ENCODE results near the gene MTHFR. TPM values are rescaled to one million over a fixed set of nuclear protein-coding genes. Genes with fewer than 3 reads are reported as not detected.

Gene MTHFR
- total and polyA plus RNA-seq, 12 donors: 8.1 to 82.4 (median 31.1) TPM

GRCh38 chr1:11845641-11846335, 40.0 kb upstream of the MTHFR start:
- H3K27me3 ChIP-seq: no peaks in the 10 kb centered on the region
- H3K4me1 ChIP-seq (replicated peaks in 1 of 2): peaks cover 0 to 13% of the 10 kb centered on the region in 2 donors
- no peaks in the 10 kb centered on the region for H3K9me3 ChIP-seq (replicated peaks in 1 of 3)
- H3K4me3 ChIP-seq: no peak overlapping the region
- WGBS, 4 donors: 61 to 80% (median 69%) methylated on average over 5 of the region's 5 CpGs
- H3K27ac ChIP-seq: no peak overlapping the region
- intact Hi-C loops (cut with DNase I): loop anchor here (10.0 kb wide), 1 partner anchor 119 kb away; no protein-coding TSS in a partner anchor
- TF ChIP-seq, protein P1, sequence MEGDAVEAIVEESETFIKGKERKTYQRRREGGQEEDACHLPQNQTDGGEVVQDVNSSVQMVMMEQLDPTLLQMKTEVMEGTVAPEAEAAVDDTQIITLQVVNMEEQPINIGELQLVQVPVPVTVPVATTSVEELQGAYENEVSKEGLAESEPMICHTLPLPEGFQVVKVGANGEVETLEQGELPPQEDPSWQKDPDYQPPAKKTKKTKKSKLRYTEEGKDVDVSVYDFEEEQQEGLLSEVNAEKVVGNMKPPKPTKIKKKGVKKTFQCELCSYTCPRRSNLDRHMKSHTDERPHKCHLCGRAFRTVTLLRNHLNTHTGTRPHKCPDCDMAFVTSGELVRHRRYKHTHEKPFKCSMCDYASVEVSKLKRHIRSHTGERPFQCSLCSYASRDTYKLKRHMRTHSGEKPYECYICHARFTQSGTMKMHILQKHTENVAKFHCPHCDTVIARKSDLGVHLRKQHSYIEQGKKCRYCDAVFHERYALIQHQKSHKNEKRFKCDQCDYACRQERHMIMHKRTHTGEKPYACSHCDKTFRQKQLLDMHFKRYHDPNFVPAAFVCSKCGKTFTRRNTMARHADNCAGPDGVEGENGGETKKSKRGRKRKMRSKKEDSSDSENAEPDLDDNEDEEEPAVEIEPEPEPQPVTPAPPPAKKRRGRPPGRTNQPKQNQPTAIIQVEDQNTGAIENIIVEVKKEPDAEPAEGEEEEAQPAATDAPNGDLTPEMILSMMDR (IDR thresholded peaks at IDR 0.05): peak in 1 of 6 experiments; percentile 10
- TF ChIP-seq POLR2A (IDR thresholded peaks at IDR 0.05): no peak
- H3K36me3 ChIP-seq (replicated peaks in 1 of 2): peaks cover 0 to 27% of the 10 kb centered on the region in 2 donors
- no peak for DNase-seq

DNA sequence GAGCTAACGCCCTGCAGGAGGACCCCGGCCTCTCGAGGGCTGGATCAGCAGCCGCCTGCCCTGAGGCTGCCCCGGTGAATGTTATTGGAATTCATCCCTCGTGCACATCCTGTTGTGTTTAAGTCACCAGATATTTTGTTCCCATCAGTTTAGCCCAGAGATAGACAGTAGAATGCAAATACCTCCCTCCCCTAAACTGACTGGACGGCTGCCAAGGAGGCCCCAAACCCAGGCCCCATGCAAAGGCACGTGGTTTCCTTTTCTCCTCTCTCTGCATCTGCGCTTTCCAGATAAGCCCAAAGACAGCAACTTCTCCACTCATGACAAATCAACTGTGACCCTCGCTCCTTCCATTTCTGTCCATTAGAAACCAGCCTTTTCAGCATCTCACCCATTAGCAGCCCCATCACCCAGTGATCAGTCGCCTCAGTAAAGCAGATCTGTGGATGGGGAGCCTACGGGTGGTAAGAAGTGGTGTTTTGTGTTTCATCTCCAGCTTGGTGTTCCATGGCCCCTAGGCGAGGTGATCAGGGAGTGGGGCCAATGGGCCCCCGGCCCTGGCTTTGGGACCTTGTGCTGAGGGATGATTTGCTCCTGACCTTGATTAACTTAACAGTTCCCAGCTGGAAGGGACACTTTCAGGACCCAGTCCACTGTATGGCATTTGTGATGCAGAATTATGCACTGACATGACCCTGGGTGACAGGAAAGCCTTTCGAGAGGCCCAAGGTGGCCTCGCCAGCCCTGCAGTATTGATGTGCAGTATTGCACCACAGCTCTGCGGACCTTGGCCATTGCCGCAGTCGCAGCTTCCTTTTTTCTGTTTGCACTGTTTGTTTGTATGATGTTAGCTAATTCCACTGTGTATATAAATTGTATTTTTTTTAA, 36.6 kb upstream of the MTHFR start:
- H3K36me3 ChIP-seq (replicated peaks in 1 of 2): peaks cover 0 to 61% of the 10 kb centered on the region in 2 donors

DNA sequence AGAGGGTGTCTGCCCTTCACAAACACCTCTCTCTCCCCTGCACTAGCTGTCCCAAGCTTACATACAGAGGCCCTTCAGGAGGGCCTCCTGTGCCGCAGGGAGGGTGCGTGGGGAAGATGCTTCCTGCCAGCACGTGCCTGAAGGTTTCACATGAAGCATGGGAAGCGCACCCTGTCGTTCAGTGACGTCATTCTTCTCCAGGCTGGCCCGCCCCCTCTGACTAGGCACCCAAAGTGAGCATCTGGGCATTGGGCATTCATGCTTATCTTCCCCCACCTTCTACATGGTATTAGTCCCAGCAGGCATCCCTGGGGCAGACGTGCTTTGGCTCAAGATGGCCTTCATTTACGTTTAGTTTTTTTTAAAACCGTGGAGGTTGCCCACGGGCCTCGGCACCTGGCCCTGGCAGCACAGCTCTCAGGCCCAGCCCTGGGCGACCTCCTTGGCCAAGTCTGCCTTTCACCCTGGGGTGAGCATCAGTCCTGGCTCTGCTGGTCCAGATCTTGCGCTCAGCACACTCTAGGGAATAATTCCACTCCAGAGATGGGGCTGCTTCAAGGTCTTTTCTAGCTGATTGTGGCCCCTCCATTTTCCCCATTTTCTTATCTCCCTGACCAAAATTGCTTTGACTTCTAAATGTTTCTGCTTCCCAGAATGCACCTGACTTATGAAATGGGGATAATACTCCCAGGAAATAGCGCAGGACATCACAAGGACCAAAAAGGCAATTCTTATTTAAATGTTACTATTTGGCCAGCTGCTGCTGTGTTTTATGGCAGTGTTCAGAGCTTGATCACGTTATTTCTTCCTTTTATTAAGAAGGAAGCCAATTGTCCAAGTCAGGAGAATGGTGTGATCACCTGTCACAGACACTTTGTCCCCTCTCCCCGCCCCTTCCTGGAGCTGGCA, 35.7 kb upstream of the MTHFR start:
- WGBS, 4 donors: 63 to 71% (median 71%) methylated on average over 14 to 17 of the region's 17 CpGs

More for the DNA sequence above, 36.6 kb upstream of the MTHFR start:
- Histone ChIP-seq H3K27me3 (no peaks in the 10 kb centered on the region), H3K9me3 (replicated peaks in 1 of 3) (no peaks in the 10 kb centered on the region), H3K4me1 (replicated peaks in 1 of 2) (peaks cover 0 to 13% of the 10 kb centered on the region in 2 donors), H3K4me3 (no peak overlapping the region), H3K27ac (peak overlapping the region in 1 of 5 donors; percentile 23)
- intact Hi-C loops (cut with DNase I): loop anchor here (10.0 kb wide), 1 partner anchor 122 kb away; no protein-coding TSS in a partner anchor
- DNase-seq: peak in 2 of 7 donors; percentile 37 to 50
- WGBS, 4 donors: 51 to 67% (median 62%) methylated on average over 18 to 19 of the region's 19 CpGs
- TF ChIP-seq, protein P1 (IDR thresholded peaks at IDR 0.05): no peak
- no peak for TF ChIP-seq POLR2A (IDR thresholded peaks at IDR 0.05)

More for the DNA sequence above, 35.7 kb upstream of the MTHFR start:
- Histone ChIP-seq H3K36me3 (replicated peaks in 1 of 2) (peaks cover 0 to 70% of the 10 kb centered on the region in 2 donors), H3K27ac (peak overlapping the region in 1 of 5 donors; percentile 23), H3K4me3 (no peak overlapping the region), H3K4me1 (replicated peaks in 1 of 2) (peaks cover 0 to 13% of the 10 kb centered on the region in 2 donors), H3K9me3 (replicated peaks in 1 of 3) (no peaks in the 10 kb centered on the region), H3K27me3 (no peaks in the 10 kb centered on the region)
- no peak for TF ChIP-seq POLR2A (IDR thresholded peaks at IDR 0.05)
- TF ChIP-seq, protein P1 (IDR thresholded peaks at IDR 0.05): no peak
- peak in 1 of 7 donors; percentile 66 for DNase-seq
- intact Hi-C loops (cut with DNase I): loop anchor here (10.0 kb wide), 1 partner anchor 123 kb away; no protein-coding TSS in a partner anchor

All from adrenal gland (tissue), 12 donors.